ENCODE results near the gene MAP3K8. TPM values are rescaled to one million over a fixed set of nuclear protein-coding genes. Genes with fewer than 3 reads are reported as not detected.

Gene MAP3K8
- total RNA-seq, 4 donors from 2014 or later, result 3.2 to 5.3 (median 4.2) TPM

GRCh38 chr10:30510932-30511700 is 77.1 kb downstream of the MAP3K8 start:
- peak overlapping the region in 2 of 4 donors; percentile 31 to 58 for H3K27ac ChIP-seq
- peak; percentile 8 to 13 for ATAC-seq
- TF ChIP-seq CTCF (IDR thresholded peaks at IDR 0.05 in 4 of 5, conservative IDR thresholded peaks at IDR 0.05 in 1 of 5) (no peak), POLR2A (IDR thresholded peaks at IDR 0.05) (no peak)

More at GRCh38 chr10:30510932-30511700, 77.1 kb downstream of the MAP3K8 start:
- intact Hi-C loops (cut with DNase I; ENCODE audit: low total_unique reads), result loop anchor here (2.0 kb wide), 1 partner anchor 76 kb away; the partner anchor contains the start of gene MAP3K8
- Histone ChIP-seq H3K4me1 (peaks cover 17 to 22% of the 10 kb centered on the region in 2 donors), H3K36me3 (no peaks in the 10 kb centered on the region), H3K9me3 (no peaks in the 10 kb centered on the region), H3K27me3 (no peaks in the 10 kb centered on the region), H3K4me3 (no peak overlapping the region)
- DNase-seq, result no peak
- in situ Hi-C loops (cut with MboI; ENCODE audit: low sequenced_read_pairs in 4 of 4), result no loop called here

Other genes with a start within 250 kb of the MAP3K8 start
- 10 to 100 TPM; 12.4 to 15.9 (median 14.9) TPM for gene MTPAP, start 84.9 kb upstream of the MAP3K8 start, total RNA-seq
- not detected for gene LYZL2, start 195.6 kb downstream of the MAP3K8 start, total RNA-seq

Measured in gastrocnemius medialis (tissue), 4 donors.